Panc1 (cell line): ENCODE data around the gene WDR1.

Source experiments
- POLR2AphosphoS5 ChIP-seq: IDR thresholded peaks from 2 replicates; pipeline ENCODE4 v1.6.1; 2012; ENCODE audit warnings: mild to moderate bottlenecking, low read depth, low read length, moderate library complexity
- TF ChIP-seq, protein P1 (sequence below): fragments of 450-650 bp; IDR thresholded peaks from 2 replicates; pipeline ENCODE4 v1.5.1; 2017; ENCODE audit warnings: mild to moderate bottlenecking
- TF ChIP-seq, protein P2 (sequence below), 2 experiments: IDR thresholded peaks; 2 replicates each; pipeline ENCODE4 v1.6.1; 2011 to 2012; ENCODE audit warnings: low read depth in 2 of 2, control low read depth in 1 of 2, low read length in 1 of 2, mild to moderate bottlenecking in 1 of 2, moderate library complexity in 1 of 2; ENCODE audit not compliant: insufficient read depth in 1 of 2

DNA sequence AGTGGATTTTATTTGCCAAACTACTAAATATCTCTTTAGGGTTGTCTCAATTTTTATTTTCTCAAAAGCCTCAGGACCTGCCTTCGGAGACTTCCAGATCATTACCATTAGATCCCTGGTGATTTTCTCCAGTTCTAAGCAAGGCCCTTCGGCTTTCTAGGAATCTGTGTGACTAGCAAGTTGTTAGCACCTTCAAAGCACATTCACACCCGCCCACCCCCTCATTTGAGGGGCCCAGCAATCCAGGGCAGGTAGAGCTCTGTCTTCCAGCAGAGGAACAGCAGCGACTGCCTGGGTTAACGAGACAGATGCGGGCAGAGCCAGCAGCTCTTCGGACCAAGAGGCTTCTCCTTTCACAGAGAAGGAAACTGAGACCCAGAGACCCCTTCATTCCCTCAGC is 2.0 kb downstream of the WDR1 start:
- TF ChIP-seq, protein P1, sequence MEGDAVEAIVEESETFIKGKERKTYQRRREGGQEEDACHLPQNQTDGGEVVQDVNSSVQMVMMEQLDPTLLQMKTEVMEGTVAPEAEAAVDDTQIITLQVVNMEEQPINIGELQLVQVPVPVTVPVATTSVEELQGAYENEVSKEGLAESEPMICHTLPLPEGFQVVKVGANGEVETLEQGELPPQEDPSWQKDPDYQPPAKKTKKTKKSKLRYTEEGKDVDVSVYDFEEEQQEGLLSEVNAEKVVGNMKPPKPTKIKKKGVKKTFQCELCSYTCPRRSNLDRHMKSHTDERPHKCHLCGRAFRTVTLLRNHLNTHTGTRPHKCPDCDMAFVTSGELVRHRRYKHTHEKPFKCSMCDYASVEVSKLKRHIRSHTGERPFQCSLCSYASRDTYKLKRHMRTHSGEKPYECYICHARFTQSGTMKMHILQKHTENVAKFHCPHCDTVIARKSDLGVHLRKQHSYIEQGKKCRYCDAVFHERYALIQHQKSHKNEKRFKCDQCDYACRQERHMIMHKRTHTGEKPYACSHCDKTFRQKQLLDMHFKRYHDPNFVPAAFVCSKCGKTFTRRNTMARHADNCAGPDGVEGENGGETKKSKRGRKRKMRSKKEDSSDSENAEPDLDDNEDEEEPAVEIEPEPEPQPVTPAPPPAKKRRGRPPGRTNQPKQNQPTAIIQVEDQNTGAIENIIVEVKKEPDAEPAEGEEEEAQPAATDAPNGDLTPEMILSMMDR = no peak
- TF ChIP-seq POLR2AphosphoS5 = no peak
- TF ChIP-seq, protein P2, sequence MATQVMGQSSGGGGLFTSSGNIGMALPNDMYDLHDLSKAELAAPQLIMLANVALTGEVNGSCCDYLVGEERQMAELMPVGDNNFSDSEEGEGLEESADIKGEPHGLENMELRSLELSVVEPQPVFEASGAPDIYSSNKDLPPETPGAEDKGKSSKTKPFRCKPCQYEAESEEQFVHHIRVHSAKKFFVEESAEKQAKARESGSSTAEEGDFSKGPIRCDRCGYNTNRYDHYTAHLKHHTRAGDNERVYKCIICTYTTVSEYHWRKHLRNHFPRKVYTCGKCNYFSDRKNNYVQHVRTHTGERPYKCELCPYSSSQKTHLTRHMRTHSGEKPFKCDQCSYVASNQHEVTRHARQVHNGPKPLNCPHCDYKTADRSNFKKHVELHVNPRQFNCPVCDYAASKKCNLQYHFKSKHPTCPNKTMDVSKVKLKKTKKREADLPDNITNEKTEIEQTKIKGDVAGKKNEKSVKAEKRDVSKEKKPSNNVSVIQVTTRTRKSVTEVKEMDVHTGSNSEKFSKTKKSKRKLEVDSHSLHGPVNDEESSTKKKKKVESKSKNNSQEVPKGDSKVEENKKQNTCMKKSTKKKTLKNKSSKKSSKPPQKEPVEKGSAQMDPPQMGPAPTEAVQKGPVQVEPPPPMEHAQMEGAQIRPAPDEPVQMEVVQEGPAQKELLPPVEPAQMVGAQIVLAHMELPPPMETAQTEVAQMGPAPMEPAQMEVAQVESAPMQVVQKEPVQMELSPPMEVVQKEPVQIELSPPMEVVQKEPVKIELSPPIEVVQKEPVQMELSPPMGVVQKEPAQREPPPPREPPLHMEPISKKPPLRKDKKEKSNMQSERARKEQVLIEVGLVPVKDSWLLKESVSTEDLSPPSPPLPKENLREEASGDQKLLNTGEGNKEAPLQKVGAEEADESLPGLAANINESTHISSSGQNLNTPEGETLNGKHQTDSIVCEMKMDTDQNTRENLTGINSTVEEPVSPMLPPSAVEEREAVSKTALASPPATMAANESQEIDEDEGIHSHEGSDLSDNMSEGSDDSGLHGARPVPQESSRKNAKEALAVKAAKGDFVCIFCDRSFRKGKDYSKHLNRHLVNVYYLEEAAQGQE (IDR thresholded peaks at IDR 0.05; ENCODE audit: insufficient read depth in 1 of 2, low read depth in 2 of 2, low read length in 1 of 2) = no peak
